Fibroblast of the aortic adventitia (primary cell): ENCODE measurements around the gene EXOC4. TPM values are rescaled to one million over a fixed set of nuclear protein-coding genes. Genes with fewer than 3 reads are reported as not detected.

Experiments used
- DNase-seq: peaks from one replicate; pipeline ENCODE4 v3.0.0-alpha.2; 2010; ENCODE audit warnings: low read depth
- H3K4me3 ChIP-seq: 2 replicates; pipeline ENCODE4 v1.5.1; 2011; ENCODE audit warnings: low read depth, mild to moderate bottlenecking, control low read depth, low read length, moderate library complexity
- total RNA-seq: library from RNA; depleted of rRNA; stranded (reverse); fragments of >200 nt; gene quantifications from 2 replicates; pipeline ENCODE4 v1.2.3, GENCODE V29; 2012; ENCODE audit warnings: low replicate concordance
- TF ChIP-seq, protein P1 (sequence below): IDR thresholded peaks from 2 replicates; pipeline ENCODE4 v1.5.1; 2011; ENCODE audit warnings: mild to moderate bottlenecking, low read length, control low read depth, inconsistent platforms; ENCODE audit not compliant: insufficient read depth

Gene EXOC4
- total RNA-seq, 1 donor = 105 TPM

DNA sequence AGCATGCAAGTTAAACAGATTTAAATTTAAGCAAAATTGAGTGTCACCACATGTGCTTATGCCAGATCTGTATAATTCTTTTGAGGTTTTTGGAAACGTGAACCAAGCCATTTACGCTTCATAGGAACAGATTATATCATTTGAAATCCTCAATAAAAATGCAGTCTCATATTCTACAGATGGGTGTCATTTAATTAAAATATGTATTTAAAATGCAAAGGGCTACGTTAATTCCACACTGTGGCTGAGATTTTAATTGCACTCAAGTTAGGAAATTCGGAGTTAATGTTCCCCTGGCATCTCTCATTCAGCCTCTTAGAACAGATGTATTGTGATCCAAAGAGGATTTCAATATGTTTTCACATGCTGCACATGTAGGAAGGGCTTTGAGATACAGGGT is 709.8 kb downstream of the EXOC4 start:
- TF ChIP-seq, protein P1, sequence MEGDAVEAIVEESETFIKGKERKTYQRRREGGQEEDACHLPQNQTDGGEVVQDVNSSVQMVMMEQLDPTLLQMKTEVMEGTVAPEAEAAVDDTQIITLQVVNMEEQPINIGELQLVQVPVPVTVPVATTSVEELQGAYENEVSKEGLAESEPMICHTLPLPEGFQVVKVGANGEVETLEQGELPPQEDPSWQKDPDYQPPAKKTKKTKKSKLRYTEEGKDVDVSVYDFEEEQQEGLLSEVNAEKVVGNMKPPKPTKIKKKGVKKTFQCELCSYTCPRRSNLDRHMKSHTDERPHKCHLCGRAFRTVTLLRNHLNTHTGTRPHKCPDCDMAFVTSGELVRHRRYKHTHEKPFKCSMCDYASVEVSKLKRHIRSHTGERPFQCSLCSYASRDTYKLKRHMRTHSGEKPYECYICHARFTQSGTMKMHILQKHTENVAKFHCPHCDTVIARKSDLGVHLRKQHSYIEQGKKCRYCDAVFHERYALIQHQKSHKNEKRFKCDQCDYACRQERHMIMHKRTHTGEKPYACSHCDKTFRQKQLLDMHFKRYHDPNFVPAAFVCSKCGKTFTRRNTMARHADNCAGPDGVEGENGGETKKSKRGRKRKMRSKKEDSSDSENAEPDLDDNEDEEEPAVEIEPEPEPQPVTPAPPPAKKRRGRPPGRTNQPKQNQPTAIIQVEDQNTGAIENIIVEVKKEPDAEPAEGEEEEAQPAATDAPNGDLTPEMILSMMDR = no peak
- H3K4me3 ChIP-seq = no peak overlapping the region
- DNase-seq = no peak

DNA sequence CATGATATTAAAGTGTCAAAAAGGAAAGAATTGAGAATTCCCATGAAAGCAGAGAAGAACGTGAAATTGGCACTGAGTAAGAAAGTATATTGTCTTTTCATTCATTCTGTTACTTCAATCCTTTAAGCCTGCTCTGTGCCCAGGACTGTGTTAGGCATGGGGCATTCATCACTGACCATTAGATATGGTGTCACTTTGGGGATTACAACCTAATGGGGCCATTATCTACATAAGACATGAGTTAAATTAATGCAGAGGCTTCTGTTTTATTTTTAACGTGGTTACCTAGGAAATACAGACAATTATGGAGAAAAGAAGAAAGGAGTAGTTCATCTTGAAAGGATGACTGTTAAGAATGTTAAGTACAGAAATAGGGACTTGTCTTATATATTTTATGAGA is 710.8 kb downstream of the EXOC4 start:
- no peak overlapping the region for H3K4me3 ChIP-seq
- DNase-seq = no peak
- TF ChIP-seq, protein P1 = no peak

DNA sequence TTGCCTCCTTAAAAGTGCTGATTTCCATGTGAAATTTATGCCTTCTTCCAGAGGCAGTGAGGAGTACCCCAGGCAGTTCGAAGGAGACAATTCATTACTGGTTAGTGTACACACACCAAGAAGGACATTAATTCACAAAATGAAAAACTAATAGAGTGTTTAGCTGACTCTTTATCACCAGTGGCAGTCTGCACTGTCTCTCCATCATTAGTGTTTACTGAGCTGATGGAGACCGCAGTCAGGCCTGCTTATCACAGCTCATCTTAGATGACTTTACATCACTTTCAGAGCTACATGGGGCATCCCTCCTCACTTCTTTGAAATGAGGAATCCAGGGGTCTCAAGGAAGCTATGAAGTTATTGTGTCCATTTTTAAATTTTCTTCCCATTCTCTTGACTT is 718.7 kb downstream of the EXOC4 start:
- DNase-seq = no peak
- TF ChIP-seq, protein P1 = no peak
- H3K4me3 ChIP-seq = no peak overlapping the region

DNA sequence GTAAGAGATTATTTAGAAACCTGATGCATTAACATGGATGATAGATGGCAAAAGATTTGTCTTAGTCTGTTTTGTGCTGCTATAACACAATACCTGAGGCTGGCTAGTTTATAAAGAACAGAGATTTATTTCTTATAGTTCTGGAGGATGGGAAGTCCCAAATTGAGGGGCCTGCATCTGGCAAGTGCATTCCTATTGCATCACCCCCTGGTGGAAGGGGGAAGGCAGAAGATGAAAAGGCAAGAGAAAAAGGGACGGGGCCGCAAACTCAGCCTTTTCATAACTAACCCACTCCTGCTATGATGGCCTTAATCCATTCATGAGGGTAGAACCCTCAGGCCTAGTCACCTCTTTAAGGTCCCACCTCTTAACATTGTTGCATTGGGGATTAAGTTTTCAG is 720.8 kb downstream of the EXOC4 start:
- TF ChIP-seq, protein P1 = no peak
- DNase-seq = no peak
- H3K4me3 ChIP-seq = no peak overlapping the region

DNA sequence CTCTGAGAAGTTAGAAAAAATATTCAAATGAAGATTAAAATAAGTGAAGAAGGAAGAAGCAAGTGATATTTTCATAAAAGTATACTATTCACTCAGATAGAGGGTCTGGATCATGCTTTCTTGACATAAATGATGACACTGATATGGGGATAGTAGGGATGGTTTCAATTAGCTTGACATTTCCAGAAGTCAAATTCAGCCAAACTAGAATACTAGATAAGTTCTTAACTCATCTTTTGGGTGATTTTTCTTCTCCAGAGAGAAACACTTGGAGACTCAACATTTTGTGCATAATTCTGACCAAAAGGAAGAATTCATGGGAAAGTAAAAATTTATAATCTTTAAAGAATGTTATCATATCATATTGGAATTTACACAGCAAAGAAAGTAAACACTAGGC is 722.3 kb downstream of the EXOC4 start:
- H3K4me3 ChIP-seq = no peak overlapping the region
- DNase-seq = peak; percentile 17
- TF ChIP-seq, protein P1 = no peak

DNA sequence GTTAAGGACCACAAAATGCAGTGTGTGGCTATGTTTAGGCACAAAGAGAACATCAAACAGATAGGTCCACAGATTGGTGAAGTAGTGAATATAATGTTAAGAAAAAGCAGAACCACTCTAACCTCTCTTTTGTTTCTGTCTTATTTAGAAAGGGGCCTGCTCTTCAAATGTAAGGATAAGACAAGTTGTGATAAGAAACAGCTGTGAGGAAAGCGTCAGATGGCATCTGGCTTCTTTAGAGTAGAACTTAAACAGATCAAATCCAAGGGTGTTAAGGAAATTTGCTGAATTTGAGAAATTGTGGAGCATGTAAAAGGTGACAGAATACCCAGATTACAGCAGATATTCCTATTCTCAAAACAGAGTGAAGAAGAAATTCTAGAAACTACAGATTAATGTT is 723.3 kb downstream of the EXOC4 start:
- H3K4me3 ChIP-seq = no peak overlapping the region
- TF ChIP-seq, protein P1 = no peak
- DNase-seq = no peak
